HG03442 (cell line): ENCODE data around the gene TMEM233.
"Not testable (repeated sequence)": the region's sequence is repeated elsewhere in the genome, so short reads cannot be mapped to it uniquely, and the experiment has no call there.

Experiments used
- ATAC-seq: cut with Tn5 transposase; IDR thresholded peaks from one replicate; pipeline ENCODE4 v1.9.1; 2021; ENCODE audit warnings: mild to moderate bottlenecking, moderate library complexity; ENCODE audit not compliant: unreplicated experiment

The TMEM233 gene

GRCh38 chr12:119652665-119653064 is 59.1 kb downstream of the TMEM233 start:
- ATAC-seq, result no peak

- not testable (repeated sequence) for ATAC-seq
These were observed 63.4 kb downstream of the TMEM233 start for GRCh38 chr12:119657001-119657400.

- not testable (repeated sequence) for ATAC-seq
These were observed 64.6 kb downstream of the TMEM233 start for GRCh38 chr12:119658166-119658565.

- ATAC-seq, result no peak
These were observed 65.8 kb downstream of the TMEM233 start for GRCh38 chr12:119659289-119659897.

- no peak for ATAC-seq
These were observed 66.5 kb downstream of the TMEM233 start for GRCh38 chr12:119660076-119660475.

GRCh38 chr12:119661882-119662281 is 68.3 kb downstream of the TMEM233 start:
- no peak for ATAC-seq

GRCh38 chr12:119664642-119665041 is 71.1 kb downstream of the TMEM233 start:
- no peak for ATAC-seq

GRCh38 chr12:119665164-119665929 is 71.8 kb downstream of the TMEM233 start:
- no peak for ATAC-seq

- no peak for ATAC-seq
These were observed 72.7 kb downstream of the TMEM233 start for GRCh38 chr12:119666226-119666795.

- no peak for ATAC-seq
These were observed 73.5 kb downstream of the TMEM233 start for GRCh38 chr12:119666900-119667576.

GRCh38 chr12:119667577-119668323 is 74.2 kb downstream of the TMEM233 start, which contains the start of gene PRKAB1:
Gene PRKAB1, plus strand, starts transcription at chr12:119668133. Its CDS starts 112 bp downstream, at chr12:119668245.
- ATAC-seq, result peak; percentile 95

GRCh38 chr12:119668324-119668841 is 74.8 kb downstream of the TMEM233 start:
- no peak for ATAC-seq

GRCh38 chr12:119669744-119670472 is 76.3 kb downstream of the TMEM233 start:
- ATAC-seq, result no peak

GRCh38 chr12:119671070-119671469 is 77.5 kb downstream of the TMEM233 start:
- ATAC-seq, result no peak

- no peak for ATAC-seq
These were observed 78.6 kb downstream of the TMEM233 start for GRCh38 chr12:119672194-119672593.

- no peak for ATAC-seq
These were observed 80.1 kb downstream of the TMEM233 start for GRCh38 chr12:119673634-119674033.

- ATAC-seq, result no peak
These were observed 81.0 kb downstream of the TMEM233 start for GRCh38 chr12:119674560-119674959.

GRCh38 chr12:119676022-119676421 is 82.4 kb downstream of the TMEM233 start:
- no peak for ATAC-seq

- no peak for ATAC-seq
These were observed 83.0 kb downstream of the TMEM233 start for GRCh38 chr12:119676573-119676972.

GRCh38 chr12:119678459-119678858 is 84.9 kb downstream of the TMEM233 start:
- ATAC-seq, result no peak
